HG02642 (cell line): ENCODE measurements around the gene RDH14.
A peak's percentile ranks its signal among the peaks of the same experiment; 100 is the strongest.

Source experiments
- ATAC-seq: cut with Tn5 transposase; IDR thresholded peaks from one replicate; pipeline ENCODE4 v1.9.1; 2021; ENCODE audit warnings: mild to moderate bottlenecking; ENCODE audit not compliant: unreplicated experiment, poor library complexity

Gene RDH14, protein sequence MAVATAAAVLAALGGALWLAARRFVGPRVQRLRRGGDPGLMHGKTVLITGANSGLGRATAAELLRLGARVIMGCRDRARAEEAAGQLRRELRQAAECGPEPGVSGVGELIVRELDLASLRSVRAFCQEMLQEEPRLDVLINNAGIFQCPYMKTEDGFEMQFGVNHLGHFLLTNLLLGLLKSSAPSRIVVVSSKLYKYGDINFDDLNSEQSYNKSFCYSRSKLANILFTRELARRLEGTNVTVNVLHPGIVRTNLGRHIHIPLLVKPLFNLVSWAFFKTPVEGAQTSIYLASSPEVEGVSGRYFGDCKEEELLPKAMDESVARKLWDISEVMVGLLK

DNA sequence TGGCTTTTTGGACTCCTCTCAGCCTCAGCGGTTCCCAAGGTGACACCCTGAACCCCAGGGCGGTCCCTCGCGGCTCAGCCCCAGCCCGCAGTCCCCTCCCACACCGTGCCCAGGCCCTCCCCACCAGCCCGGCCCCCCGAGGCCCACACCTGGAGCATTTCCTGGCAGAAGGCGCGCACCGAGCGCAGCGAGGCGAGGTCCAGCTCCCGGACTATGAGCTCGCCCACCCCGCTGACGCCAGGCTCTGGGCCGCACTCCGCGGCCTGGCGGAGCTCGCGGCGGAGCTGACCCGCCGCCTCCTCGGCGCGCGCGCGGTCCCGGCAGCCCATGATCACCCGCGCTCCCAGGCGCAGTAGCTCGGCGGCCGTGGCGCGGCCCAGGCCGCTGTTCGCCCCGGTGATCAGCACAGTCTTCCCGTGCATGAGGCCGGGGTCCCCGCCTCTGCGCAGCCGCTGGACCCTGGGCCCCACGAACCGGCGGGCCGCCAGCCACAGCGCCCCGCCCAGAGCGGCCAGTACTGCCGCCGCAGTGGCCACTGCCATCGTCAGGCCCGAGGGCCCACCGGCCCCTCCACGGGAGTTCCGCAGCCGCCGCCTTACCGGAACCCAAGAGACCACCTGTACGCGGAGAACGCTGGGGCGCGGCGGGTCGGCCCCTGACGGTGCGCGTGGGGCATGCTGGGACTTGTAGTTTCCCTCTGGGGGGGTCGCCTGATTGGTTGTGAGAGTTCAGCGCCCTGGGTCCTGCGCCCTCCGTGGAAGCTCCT is at the start of gene RDH14:
TSS of gene RDH14 (minus strand) at position 623 of the 766 bp plus-strand sequence. CDS start at position 542, 81 bp downstream.
- ATAC-seq = peak; percentile 95

DNA sequence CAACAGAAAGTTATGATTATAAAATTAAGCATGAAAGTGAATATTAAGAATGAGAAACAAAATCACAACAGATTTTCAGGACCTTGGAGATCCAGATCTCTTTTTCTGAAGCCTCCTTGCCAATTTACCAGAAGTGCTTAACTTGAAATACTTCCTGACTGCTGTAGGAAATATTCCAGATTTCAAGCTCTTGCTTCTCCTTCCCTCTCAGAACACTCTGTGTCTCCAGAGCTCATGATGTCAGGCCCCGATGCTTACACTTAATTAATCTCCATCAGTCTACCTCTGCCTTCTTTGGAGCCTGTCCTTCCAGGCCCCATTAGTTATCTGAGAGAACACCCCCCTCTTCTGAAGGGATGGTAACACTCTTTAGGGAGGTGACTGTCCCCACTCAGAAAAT is 49.6 kb upstream of the RDH14 start:
- ATAC-seq = no peak

DNA sequence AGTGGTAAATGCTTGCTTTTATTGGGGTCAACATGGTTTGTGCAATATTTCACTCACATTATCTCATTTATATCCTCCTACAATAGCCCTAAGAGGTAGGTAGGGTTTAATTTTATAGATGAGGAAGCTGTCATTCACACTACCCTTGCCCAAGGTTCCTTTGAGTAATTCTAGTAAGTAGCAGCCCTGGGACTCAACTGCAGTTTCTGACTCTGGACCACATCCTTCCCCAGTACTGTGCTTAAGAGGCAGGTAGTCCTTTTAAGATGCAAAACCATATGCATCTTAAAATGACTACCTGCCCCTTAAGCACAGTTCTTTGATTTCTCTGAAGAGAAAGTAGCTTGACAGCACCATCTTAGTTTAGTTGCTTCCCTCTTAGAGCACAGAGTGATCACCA is 44.7 kb upstream of the RDH14 start:
- ATAC-seq = no peak

DNA sequence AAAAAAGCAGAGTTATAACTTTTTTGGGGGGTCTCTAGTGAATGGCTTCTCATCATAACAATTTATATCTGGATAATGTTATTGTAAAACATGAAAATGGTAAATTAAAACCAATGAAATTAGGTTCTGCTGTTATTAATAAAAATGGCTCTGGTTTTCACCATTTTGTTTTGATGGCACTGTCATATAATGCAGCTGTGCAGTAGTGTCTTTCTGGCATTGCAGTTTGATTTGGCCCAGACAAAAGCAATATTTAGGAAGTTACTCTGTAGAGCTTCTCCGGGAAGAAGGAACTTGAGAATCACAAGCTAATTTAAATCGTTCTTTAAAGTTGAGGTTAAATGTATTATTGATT is 44.1 kb upstream of the RDH14 start:
- ATAC-seq = no peak

DNA sequence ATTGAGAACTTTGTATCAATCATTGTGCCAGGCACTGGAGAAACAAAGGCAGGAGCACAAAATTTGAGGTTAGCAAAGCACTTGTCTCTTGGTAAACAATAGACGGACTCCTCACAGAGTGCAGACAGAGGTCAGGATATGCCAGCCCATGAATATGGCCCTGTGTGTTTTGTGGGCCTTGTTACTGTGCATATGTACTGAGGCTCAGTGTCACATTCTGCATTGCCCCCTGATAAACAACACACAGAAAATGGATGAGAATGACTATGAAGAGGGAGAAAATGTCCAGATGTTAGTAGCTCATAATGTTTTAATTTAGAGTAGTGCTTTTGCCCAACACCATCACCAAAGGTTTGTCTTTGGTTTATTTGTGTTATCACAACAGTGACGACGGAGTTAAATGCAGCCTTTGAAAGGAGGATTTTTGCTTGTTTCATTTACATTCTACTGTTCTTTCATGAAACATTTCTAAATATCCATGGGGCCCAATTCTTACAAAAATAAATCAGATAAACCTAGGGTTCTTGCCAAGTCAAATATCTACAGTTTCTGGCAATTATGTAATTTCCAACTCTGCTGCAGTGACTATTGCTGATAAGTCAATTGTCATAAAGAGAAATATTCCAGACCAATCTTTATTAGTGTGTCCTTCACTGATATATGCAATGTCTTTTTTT is 43.5 kb upstream of the RDH14 start:
- no peak for ATAC-seq

DNA sequence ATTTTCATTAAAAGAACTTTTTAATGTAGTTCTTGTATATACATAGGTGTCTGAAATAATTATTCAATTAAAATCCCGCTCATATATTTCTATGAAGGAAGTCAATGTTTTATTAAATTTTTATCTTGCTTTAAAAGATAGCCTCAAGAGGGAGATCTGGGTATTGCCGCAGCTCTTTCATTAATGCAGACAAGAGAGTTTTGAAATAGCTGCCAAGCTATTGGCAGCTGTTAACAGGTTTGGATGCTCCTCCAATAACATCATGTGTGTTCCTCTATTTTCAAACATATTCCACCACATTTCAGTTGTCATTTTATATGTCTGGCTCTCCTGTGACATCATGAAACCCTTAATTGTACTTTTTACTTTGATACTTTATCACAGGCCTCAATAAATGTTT is 41.8 kb upstream of the RDH14 start:
- ATAC-seq = no peak

DNA sequence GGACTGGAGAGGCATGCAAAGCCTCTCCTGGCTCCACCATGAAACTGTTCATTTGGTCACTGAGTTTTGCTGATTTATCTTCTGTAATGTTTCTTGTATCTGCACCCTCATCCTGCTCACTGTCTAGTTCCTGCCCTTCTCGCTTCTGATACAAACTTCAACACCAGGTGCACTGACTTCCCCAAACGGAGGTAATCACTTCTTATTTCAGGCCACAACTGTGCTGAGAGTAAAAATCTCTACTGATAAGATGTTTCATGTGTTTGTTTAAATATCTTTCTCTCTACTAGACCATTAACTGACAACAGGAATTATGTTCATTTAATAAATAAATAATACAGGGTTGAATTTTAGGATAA is 39.8 kb upstream of the RDH14 start:
- ATAC-seq = no peak

DNA sequence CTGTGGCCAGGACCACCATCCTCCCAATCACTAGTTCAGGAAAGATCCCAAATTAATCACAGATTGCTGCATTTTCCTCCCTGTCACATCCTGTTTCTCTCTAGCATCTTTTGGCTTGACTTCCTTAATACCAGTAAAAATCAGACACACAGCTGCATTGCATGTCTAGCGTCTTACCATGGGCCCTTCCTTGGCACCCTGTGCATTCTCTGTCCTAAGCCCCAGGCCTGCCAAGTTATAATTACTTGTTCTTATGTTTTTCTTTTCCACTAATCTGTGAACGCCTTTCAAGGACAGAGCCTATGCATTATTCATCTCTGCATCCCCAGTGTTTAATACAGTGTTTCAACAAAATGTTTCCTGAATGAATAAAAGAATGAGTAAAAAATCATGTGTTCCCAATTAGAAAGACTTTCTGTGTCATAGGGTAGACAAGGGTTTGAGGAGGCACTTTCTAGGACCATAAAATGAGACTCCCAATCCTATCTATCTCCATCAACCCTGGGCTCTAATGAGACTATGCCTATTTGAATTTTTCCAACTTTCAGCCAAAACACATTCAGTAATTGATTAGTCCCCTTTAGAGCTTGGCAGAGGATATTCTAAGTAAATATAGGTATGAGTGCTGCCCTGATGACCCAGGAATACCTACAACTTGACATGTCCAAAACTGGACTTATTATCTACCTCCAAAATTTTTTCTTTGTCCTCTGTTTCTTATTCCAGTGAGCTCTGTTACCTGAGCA is 39.2 kb upstream of the RDH14 start:
- no peak for ATAC-seq

DNA sequence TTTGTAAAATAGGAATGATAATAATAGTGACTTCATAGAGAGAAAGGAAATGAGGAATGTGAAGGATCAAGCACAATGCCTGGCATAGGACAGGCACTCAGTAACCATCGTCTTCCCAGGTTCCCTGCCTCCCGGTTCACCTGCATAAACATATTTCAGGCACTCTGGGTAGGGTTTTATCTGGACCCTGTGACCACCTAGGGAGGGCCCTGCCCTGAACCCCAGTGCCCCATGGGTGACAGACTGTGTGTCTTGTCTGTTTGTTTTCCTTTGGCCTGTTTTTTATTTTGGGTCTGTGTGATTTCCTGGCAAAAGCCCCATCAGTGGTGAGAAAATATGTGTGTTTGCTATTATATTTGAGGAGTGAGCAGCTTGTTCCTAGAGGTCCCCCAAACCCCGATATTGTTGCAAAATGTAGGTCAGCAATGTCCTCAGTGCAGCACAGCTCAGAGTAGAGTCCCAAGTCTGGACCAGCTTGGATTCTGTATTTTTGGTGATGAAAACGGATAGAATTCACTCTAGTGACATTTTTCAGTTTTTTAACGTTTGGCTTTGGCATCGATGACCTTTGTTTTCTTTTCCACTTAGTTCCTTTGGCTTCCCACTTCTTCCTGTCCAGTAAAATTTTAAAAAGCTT is 38.5 kb upstream of the RDH14 start:
- ATAC-seq = no peak

DNA sequence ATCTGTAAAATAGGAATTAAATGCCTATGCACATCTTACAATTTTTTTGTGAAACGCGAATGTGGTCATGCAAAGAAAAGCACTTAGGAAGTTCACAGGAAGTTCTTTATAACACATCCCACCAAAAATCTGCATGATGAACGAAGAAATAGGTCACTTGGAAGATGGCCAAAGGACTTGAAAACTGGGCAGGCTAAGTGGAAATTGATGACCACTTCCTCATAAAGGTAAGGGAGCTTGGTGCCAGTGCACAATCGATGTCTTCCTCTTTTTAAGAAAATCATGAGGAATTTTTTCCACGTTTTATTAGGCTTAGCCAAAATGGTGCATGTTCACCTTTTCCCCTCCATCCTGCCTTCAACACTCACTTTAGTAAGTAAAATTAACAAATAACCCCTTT is 37.2 kb upstream of the RDH14 start:
- ATAC-seq = no peak

DNA sequence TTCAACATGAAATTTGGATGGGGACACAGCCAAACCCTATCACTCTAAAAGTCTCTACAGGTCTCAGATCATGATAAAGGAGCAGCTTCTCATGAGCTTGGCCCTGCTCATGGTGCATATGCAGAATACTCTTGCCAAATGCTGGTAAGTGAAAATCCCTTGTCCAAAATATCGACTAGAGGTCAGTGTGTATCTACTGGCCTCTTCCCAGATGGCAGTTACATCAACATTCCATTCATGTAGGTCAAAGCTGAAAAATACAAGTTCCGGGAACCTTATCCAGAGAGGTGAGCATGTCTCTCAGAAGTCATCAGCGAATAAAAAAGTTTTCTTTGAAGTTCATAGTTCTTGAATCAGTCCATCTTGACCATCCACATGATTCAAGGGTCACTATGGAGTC is 36.5 kb upstream of the RDH14 start:
- no peak for ATAC-seq

DNA sequence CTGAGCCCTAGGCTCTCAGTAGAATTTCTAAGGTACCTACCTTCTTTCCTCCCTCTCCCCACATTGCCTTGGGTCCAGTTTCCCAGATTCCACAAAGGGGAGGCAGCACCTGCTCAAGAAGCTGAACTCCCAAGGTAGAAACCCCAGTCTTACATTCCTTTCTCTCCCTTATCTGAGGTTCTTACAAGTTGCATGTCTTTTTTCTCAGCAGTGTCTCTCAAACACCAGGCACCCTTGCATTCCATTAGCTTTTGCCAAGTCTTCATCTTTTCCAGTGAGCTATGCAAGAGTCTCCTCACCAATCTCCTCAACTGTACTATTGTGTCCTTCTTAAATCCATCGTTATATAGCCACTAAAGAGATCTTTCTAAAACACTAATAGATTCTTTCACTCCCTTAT is 33.0 kb upstream of the RDH14 start:
- ATAC-seq = no peak

DNA sequence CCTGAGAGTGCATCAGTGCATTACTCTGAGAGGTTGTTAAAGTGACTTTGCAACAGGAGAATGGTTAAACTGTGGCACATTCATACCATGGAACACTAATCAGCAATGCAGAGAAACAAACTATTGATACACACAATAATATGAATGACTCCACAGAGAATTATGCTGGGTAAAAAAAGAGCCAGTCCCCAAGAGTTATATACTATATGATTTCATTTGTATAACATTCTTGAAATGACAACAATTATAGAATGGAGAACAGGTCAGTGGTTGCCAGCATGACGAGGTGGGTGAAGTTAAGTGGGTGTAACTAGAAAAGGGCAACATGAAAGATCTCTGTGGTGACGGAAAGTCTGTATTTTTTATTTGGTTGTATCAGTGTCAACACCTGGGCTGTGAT is 31.9 kb upstream of the RDH14 start:
- no peak for ATAC-seq

DNA sequence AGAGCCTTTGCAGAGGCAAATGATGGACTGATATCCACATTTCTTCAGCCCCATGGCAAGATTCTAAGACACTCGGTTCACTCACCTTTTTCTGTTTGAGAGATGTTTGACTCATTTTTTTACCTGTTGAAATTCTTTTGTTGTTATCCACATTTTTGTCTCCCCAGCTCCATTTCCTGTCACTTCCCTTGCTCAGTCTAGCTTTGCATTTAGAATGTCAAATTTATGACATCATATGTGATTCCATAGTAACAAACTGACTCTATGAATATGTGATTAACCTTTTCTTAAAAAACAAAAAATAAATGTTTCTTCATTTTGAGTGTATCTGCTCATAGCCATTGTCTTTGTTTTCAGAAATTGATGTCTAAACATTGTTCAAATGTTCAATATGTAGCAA is 28.9 kb upstream of the RDH14 start, which contains the start of gene NT5C1B:
TSS of gene NT5C1B (minus strand) at position 216 of the 400 bp plus-strand sequence. CDS start at position 115, 101 bp downstream.
- no peak for ATAC-seq

DNA sequence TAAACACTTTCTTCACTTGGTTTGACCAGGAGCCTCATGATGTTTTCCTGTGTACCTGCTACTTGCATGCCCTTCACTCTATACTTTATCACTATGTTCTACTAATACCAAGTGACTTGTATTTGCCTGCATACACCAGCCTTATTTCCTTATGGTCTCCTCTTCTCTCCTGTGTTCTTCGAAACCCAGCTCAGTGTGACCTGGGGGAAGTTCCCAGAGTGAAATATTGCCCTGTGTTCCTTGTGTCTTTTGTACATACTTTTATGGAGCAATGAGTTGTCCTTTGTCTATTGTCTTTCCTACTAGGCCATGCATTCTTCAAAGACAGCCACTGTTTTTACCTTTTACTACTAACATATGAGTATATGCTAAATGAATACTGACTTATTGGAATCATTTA is 28.3 kb upstream of the RDH14 start:
- no peak for ATAC-seq

DNA sequence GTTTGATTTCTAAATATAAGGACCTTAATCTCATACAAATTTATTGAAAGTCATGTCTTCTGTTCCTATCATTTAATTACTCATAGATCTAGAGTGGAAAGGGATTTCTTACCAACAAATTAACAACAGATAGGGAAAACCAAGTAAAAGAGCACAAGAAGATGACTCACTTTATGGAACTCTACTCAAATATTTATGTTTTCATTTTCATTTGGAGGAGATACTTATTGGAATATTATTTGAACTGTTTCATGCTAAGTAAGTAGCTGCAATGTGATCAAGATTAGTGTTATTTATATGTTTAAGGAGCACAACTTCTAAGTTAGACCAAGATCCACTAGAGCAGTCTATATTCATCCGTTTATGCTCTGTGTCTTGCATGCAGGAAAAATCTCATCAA is 27.6 kb upstream of the RDH14 start:
- no peak for ATAC-seq

DNA sequence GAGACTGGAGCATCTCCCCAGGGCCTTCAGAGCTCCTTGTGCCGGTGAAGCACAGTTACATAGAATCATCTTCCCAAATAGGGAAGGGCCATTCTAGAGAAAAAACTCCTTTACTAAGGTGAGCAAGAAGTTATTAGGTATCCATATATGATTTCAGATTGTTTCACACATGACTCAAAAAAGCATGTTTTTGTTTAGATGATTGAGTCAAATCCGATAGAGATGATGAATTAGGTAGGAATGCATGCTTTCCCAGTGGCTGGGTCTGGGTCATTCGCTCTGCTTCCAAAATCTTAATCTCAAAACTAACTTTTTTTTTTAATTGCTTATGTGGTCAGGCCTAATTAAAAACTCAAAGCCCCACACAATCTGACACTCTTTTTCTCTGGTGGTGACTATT is 25.1 kb upstream of the RDH14 start:
- ATAC-seq = no peak

DNA sequence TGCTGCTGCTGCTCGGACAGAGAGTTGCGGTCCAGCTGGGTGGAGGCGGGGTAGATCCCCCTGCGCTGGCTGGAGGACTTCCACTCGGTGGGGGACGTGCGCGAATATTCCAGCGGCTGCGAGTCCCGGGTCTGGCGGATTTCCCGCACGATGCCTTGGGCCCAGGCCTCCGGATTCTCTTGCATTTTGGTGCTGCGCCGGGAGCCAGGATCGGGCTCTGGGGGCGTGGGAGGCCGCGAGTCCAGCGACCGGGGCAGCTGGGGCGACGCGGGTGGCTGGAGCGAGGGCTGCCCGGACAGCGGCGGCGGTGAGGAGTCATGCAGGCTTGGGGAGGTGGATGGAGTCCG is 24.1 kb upstream of the RDH14 start:
- no peak for ATAC-seq

DNA sequence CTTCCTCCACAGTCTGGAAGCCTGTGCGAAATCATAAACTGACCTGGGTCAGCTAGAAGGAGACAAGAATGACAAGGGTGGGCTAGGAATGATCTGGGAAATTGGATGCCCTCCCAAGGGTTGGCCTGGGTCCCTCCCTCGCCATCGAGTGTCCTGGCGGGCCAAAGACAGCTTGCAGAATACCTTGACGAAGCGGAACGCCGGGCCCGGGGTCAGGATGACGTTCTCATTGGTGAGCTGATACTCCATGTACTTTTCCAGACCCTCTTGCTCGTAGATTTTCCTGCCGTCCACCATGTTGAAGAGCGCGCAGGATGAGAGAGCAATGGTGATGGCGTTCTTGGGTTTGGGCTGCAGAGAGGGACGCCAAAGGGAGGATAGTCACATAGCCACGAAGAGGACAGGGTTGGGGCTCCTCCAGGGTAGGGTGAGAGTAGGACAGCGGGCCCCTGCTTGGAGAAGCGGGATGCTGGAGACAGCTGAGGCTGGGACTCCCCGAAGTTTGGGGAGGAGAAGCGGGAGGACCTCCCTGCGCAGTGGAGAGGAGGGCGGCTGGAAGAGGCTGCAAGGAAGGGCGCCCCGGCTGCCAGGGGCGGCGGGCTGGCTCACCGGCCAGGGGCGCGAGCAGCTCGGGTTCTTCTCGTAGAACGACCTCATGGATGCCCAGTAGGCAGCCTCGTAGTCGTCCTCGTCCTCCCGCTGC is 23.6 kb upstream of the RDH14 start:
- no peak for ATAC-seq

DNA sequence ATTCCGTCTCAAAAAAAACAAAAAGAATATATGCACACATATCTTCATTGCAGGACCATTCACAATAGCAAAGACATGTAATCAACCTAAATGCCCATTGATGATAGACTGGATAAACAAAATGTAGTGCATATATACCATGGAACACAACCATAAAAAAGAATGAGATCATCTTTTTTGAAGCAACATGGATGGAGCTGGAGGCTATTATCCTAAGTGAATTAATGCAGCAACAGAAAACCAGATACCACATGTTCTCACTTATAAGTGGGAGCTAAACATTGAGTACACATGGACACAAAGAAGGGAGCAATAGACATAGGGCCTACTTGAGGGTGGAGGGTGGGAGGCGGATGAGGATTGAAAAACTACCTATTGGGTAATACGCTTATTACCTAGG is 20.2 kb upstream of the RDH14 start:
- no peak for ATAC-seq
